Activated CD4-positive, CD25-positive, alpha-beta regulatory T cell treated with anti-CD3 and anti-CD28 coated beads, Interleukin-2, amount 50 U/mL, for 24 hours (primary cell): ENCODE measurements around the gene DBNDD2.
A peak's percentile ranks its signal among the peaks of the same experiment; 100 is the strongest.

Source experiments
- ATAC-seq, 2 donors: fragments of 150-1000 bp; cut with Tn5 transposase; one replicate each; pipeline ENCODE4 v1.10.0; 2021; ENCODE audit warnings: mild to moderate bottlenecking in 1 of 2, moderate library complexity in 1 of 2

Gene DBNDD2

GRCh38 chr20:45419188-45420091 lies 11.4 kb downstream of the DBNDD2 start:
- peak; percentile 57 to 68 for ATAC-seq

GRCh38 chr20:45420125-45420524 lies 12.0 kb downstream of the DBNDD2 start:
- no peak for ATAC-seq

- no peak for ATAC-seq
These were observed 15.6 kb downstream of the DBNDD2 start for GRCh38 chr20:45423700-45424099.

- no peak for ATAC-seq
These were observed 17.5 kb downstream of the DBNDD2 start for GRCh38 chr20:45425561-45425960.

- ATAC-seq = no peak
These were observed 18.4 kb downstream of the DBNDD2 start for GRCh38 chr20:45426320-45427016.

GRCh38 chr20:45427236-45428149 lies 19.4 kb downstream of the DBNDD2 start:
- no peak for ATAC-seq

GRCh38 chr20:45429618-45430017 lies 21.5 kb downstream of the DBNDD2 start:
- ATAC-seq = no peak

- ATAC-seq = no peak
These were observed 24.2 kb downstream of the DBNDD2 start for GRCh38 chr20:45432294-45432693.

GRCh38 chr20:45433316-45433715 lies 25.2 kb downstream of the DBNDD2 start:
- no peak for ATAC-seq

GRCh38 chr20:45433976-45434375 lies 25.9 kb downstream of the DBNDD2 start:
- ATAC-seq = no peak

- ATAC-seq = peak; percentile 99
These were observed 28.8 kb downstream of the DBNDD2 start for GRCh38 chr20:45436732-45437485.

- ATAC-seq = no peak
These were observed 32.3 kb downstream of the DBNDD2 start for GRCh38 chr20:45440424-45440823.

- no peak for ATAC-seq
These were observed 33.0 kb downstream of the DBNDD2 start for GRCh38 chr20:45440891-45441685.

GRCh38 chr20:45441746-45442145 lies 33.7 kb downstream of the DBNDD2 start:
- no peak for ATAC-seq

GRCh38 chr20:45444050-45444449 lies 36.0 kb downstream of the DBNDD2 start:
- no peak for ATAC-seq

GRCh38 chr20:45445805-45446562 lies 37.9 kb downstream of the DBNDD2 start:
- peak in 1 of 2 donors; percentile 46 for ATAC-seq

GRCh38 chr20:45448270-45448669 lies 40.2 kb downstream of the DBNDD2 start:
- ATAC-seq = no peak

- no peak for ATAC-seq
These were observed 41.4 kb downstream of the DBNDD2 start for GRCh38 chr20:45449528-45449927.

GRCh38 chr20:45450097-45450818 lies 42.2 kb downstream of the DBNDD2 start:
- ATAC-seq = no peak

GRCh38 chr20:45452238-45452637 lies 44.1 kb downstream of the DBNDD2 start:
- no peak for ATAC-seq
